ENCODE measurements around the gene SOX8.

Gene SOX8

DNA sequence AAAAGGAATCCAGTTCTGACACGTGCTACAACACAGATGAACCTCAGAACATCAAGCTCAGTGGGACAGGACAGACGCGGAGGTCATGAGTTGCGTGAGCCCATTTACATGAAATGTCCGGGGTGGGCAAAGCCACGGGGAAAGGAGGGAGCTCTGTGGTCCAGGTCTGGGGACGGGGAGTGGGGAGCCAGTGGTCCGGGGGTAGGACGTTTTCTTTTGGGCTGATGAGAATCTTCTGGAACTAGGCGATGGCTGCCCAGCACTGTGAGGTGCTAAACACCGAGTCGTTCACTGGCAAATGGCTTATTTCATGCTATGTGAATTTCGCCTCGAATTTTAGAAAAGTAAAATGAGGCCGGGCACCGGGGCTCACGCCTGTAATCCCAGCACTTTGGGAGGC lies 8.2 kb upstream of the SOX8 start:
- H3K4me3 ChIP-seq (replicated peaks; ENCODE audit: low read depth, low read length): no peak overlapping the region
- DNase-seq (ENCODE audit: low read depth): no peak
- TF ChIP-seq, protein P1, sequence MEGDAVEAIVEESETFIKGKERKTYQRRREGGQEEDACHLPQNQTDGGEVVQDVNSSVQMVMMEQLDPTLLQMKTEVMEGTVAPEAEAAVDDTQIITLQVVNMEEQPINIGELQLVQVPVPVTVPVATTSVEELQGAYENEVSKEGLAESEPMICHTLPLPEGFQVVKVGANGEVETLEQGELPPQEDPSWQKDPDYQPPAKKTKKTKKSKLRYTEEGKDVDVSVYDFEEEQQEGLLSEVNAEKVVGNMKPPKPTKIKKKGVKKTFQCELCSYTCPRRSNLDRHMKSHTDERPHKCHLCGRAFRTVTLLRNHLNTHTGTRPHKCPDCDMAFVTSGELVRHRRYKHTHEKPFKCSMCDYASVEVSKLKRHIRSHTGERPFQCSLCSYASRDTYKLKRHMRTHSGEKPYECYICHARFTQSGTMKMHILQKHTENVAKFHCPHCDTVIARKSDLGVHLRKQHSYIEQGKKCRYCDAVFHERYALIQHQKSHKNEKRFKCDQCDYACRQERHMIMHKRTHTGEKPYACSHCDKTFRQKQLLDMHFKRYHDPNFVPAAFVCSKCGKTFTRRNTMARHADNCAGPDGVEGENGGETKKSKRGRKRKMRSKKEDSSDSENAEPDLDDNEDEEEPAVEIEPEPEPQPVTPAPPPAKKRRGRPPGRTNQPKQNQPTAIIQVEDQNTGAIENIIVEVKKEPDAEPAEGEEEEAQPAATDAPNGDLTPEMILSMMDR (IDR thresholded peaks at IDR 0.05; ENCODE audit: low read length, missing control alignments): no peak

DNA sequence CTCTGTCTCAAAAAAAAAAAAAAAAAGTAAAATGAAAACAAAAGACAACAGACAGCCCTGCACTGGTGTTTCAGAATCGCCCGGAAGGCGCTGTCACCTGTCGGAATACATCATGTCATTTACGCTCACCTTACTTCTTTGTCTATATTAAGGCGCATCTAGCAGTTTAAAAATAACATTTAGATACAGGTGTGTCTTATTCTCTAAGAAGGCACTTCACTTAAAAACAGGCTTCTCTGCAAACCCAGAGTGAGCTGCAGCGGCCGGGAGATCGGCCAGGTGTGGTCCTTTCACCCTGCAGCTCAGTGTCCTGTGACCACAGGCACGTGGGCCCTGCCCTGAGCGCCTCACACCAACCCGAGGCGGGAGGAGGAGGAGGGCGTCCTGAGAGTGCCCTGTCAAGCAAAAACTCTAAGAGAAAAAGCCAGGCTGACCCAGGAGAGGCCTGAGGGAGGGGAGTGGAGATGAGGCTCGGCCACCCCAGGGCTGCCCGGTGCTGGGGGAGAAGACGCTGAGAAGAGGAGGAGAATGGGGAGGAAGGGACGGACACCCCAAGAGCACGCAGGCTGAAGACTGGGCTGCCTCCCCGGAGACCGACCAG lies 7.5 kb upstream of the SOX8 start:
- no peak overlapping the region for H3K4me3 ChIP-seq (replicated peaks; ENCODE audit: low read depth, low read length)
- DNase-seq (ENCODE audit: low read depth): no peak
- TF ChIP-seq, protein P1 (IDR thresholded peaks at IDR 0.05; ENCODE audit: low read length, missing control alignments): no peak

DNA sequence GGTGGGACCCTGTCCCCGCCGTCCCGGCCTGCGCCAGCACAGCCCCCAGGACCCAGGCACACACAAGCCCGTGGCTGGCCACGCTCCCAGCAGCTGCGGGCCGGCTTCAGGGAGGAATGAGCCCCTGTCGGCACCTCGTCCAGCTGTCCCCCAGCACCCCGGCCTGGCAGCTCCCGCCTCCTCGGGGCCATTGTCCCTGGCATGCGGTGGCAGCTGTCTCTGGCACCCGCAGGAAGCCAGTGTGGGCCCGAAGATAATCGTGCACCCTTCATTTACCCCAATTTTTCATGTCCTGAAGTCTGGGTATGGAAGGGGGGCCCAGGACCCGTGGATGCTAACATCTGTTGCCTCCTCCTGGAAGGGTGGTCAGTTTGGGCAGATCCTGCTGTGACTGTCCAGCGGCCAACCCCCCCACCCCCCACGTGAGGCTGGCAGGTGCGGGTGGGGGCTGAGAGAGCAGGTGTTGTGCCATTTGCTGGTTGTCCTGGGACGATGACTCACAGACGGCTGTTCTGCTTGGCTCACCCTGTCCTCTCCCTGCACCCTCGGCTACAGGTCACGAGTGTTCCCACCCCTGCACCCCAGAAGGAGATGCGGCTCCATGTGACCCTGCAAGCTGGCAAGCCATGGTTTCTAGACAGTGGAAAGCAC lies 6.8 kb upstream of the SOX8 start:
- no peak overlapping the region for H3K4me3 ChIP-seq (replicated peaks; ENCODE audit: low read depth, low read length)
- DNase-seq (ENCODE audit: low read depth): no peak
- TF ChIP-seq, protein P1 (IDR thresholded peaks at IDR 0.05; ENCODE audit: low read length, missing control alignments): no peak

DNA sequence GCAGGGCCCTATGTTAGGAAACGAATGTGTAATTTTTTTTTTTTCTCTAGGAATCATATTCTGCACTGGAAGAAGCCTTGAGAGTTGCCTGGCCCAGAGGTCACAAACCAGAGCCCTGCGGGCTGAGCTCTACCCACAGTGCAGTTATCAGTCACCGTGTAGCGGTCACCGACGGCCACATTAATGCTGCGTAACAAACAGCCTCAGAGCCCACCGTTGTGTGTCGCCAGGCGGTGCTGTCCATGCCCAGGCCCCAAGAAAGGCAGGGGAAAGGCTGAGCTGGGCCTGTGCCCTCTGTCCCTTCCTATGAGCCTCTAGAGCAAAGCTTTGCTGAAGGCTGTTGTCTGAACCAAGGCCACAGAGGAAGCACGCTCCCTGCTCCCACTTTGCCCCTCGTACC lies 6.3 kb upstream of the SOX8 start:
- DNase-seq (ENCODE audit: low read depth): no peak
- H3K4me3 ChIP-seq (replicated peaks; ENCODE audit: low read depth, low read length): no peak overlapping the region
- TF ChIP-seq, protein P1 (IDR thresholded peaks at IDR 0.05; ENCODE audit: low read length, missing control alignments): no peak

DNA sequence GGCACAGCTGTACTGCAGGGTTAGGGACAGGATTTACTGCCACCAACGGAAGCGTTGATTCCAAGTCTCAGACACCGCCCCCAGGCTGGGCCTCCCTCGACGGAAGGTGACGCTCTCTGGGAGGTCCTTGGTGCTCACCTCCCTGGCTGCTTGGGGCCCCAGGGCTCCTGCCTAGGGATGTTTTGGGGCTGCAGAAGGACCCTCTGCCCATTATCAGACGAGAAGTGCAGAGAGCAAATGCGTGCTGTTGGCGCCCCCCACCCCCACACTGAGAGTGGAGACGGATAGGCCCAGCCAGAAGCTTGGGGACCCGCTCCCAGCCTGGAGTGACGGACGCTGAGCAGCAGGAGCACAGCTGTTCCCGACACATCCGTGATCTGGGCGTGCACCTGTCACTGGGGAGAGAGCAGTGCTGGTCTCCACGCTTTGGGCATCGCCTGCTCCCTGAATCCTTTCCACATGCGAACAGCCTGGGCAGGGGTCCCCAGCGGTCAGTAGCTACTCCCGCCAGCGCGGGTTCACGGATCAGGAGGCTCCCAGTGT lies 5.1 kb upstream of the SOX8 start:
- TF ChIP-seq, protein P1 (IDR thresholded peaks at IDR 0.05; ENCODE audit: low read length, missing control alignments): no peak
- no peak for DNase-seq (ENCODE audit: low read depth)
- no peak overlapping the region for H3K4me3 ChIP-seq (replicated peaks; ENCODE audit: low read depth, low read length)

DNA sequence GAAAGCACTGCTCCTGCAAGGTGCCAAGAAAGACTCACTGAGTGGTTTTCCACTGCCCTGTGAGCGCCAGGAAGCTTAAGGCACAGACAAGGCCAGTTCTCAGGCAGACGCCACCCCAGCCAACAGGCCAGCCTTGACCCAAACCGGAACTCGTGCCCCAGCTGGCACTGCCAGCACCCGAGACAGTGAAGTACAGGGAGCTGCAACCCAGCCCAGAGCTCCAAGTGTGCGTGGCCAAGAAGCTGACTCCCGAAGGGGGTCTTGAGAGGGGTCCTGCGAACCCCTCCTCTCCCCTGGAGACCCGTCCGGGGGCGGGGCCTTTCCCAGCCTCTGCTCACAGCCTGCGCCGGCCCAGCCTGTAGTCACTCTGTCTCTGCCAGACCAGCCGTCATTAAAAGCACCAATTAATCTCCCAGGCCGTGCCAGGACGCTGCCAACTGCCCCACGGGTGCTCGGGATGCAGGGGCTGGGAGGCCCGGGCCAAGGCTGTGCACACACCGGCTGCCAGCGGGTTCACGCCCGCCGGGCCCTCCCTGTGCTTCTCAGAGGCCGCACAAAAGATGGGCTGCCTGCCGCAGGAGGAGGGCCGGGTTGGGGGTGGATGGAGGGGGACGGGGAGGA lies 4.4 kb upstream of the SOX8 start:
- H3K4me3 ChIP-seq (replicated peaks; ENCODE audit: low read depth, low read length): no peak overlapping the region
- DNase-seq (ENCODE audit: low read depth): no peak
- TF ChIP-seq, protein P1 (IDR thresholded peaks at IDR 0.05; ENCODE audit: low read length, missing control alignments): no peak

Data from fibroblast of pulmonary artery (primary cell).